Camera-type eye (tissue), 1 donor: ENCODE data around the gene RDH8. TPM values are rescaled to one million over a fixed set of nuclear protein-coding genes. Genes with fewer than 3 reads are reported as not detected.

Source experiments
- total RNA-seq: library from RNA; depleted of rRNA; stranded (reverse); fragments of >200 nt; gene quantifications from one replicate; pipeline ENCODE4 v1.2.3, GENCODE V29; 2014

Gene RDH8
- not detected for total RNA-seq

DNA sequence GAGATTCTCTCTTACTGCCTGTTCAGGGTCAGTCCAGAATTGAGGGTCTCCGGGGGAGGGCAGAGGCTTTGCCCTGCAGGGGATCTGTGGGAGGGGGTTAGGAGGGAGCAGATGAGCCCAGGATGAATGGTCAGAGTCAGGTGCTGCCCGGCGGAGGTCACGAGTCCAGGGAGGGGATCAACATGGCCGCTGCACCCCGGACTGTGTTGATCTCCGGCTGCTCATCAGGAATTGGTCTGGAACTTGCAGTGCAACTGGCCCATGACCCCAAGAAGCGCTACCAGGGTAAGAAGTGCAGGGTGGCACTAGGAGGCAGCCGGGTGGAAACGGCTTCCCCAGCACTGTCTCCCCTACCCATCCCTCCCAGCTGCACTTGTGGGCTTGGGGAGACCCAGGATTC, at the start of gene RDH8:
RDH8 (plus strand) TSS at position 168 of the 400 bp plus-strand sequence; CDS start at position 183, 15 bp downstream.

DNA sequence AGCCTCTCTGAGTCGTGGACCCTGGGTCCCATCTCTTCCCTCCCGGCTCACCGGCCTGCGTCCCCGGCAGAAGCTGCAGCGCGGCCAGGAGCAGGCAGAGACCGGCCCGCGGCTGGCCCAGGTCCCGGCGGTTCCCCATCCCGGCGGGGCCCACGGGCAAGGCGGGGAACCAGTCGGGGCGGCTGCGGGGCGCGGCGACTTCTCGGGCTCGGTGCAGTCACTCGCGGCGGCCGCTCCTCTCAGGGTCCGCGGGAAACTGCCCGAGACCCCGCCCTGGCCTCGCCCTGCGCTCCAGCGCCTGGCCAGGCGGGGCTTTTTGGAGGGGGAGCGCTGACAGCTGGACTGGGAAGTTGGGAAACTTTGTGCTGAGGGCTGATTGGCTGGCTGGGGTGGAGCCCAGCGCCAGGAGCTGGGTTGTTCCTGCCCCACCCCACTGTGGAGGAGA, 3.0 kb upstream of the RDH8 start, which contains the start of gene COL5A3:
COL5A3 (minus strand) TSS at position 258 of the 445 bp plus-strand sequence; CDS start at position 139, 119 bp downstream.

Other genes starting within 250 kb of the RDH8 start
- 38.5 TPM for gene ZNF846, start 244.7 kb upstream of the RDH8 start, total RNA-seq
- 15.7 TPM for gene FBXL12, start 194.4 kb upstream of the RDH8 start, total RNA-seq
- gene UBL5, start 185.6 kb upstream of the RDH8 start, total RNA-seq, result 209 TPM
- gene PIN1, start 178.2 kb upstream of the RDH8 start, total RNA-seq, result 77.9 TPM
- 88.7 TPM for gene OLFM2, start 77.0 kb upstream of the RDH8 start, total RNA-seq
- gene COL5A3, start 3.0 kb upstream of the RDH8 start, total RNA-seq, result 31.9 TPM
- 21.2 TPM for gene SHFL, start 72.8 kb downstream of the RDH8 start, total RNA-seq
- gene ANGPTL6, start 89.2 kb downstream of the RDH8 start, total RNA-seq, result 0.88 TPM
- gene PPAN, start 92.9 kb downstream of the RDH8 start, total RNA-seq, result 32.8 TPM
- gene P2RY11, start 98.2 kb downstream of the RDH8 start, total RNA-seq, result 7.1 TPM
- 149 TPM for gene EIF3G, start 106.4 kb downstream of the RDH8 start, total RNA-seq
- gene DNMT1, start 181.5 kb downstream of the RDH8 start, total RNA-seq, result 69.2 TPM
- 8.9 TPM for gene S1PR2, start 217.8 kb downstream of the RDH8 start, total RNA-seq
- gene MRPL4, start 238.7 kb downstream of the RDH8 start, total RNA-seq, result 19.0 TPM